Tibial nerve (tissue), 4 donors: ENCODE measurements around the gene BBS12. TPM values are rescaled to one million over a fixed set of nuclear protein-coding genes. Genes with fewer than 3 reads are reported as not detected.

Source experiments
- DNase-seq, 2 donors: peaks; one replicate each; pipeline ENCODE4 v3.0.0-alpha.2; 2019; ENCODE audit warnings: low spot score in 2 of 2
- H3K27ac ChIP-seq, 4 donors: fragments of 200-600 bp; sonication (generic) in 3 of 4; one replicate each; pipeline ENCODE4 v1.5.1; 2017 to 2019; ENCODE audit warnings: mild to moderate bottlenecking in 1 of 4
- H3K27me3 ChIP-seq, 2 donors: fragments of 200-600 bp; sonication (generic) in 1 of 2; one replicate each; pipeline versions ENCODE4 v1.5.1 to v1.6.0; 2017 to 2019
- H3K36me3 ChIP-seq, 3 donors: fragments of 200-600 bp; sonication (generic); one replicate each; pipeline ENCODE4 v1.5.1; 2018 to 2019
- H3K4me1 ChIP-seq, 4 donors: fragments of 200-600 bp; sonication (generic) in 3 of 4; one replicate each; pipeline ENCODE4 v1.5.1; 2017 to 2019
- H3K4me3 ChIP-seq, 4 donors: fragments of 200-600 bp; sonication (generic) in 3 of 4; one replicate each; pipeline ENCODE4 v1.5.1; 2017 to 2019; ENCODE audit warnings: mild to moderate bottlenecking in 1 of 4, moderate library complexity in 1 of 4
- H3K9me3 ChIP-seq, 4 donors: fragments of 200-600 bp; sonication (generic) in 3 of 4; one replicate each; pipeline ENCODE4 v1.5.1; 2017 to 2019
- EP300 ChIP-seq, 2 donors: sonication (generic); formaldehyde crosslinking; IDR thresholded peaks; one replicate each; pipeline ENCODE4 v1.6.1; 2017; ENCODE audit warnings: antibody characterized with exemption in 2 of 2, mild to moderate bottlenecking in 1 of 2
- POLR2A ChIP-seq, 2 donors: fragments of 450-650 bp; IDR thresholded peaks; one replicate each; pipeline ENCODE4 v1.6.1; 2017; ENCODE audit warnings: antibody characterized with exemption in 2 of 2, mild to moderate bottlenecking in 2 of 2, moderate library complexity in 2 of 2
- total RNA-seq, 4 donors: library from RNA; depleted of rRNA; stranded (reverse); fragments of >200 nt; gene quantifications; one replicate each; pipeline ENCODE4 v1.1.0, GENCODE V29; 2016
- TF ChIP-seq, protein P1 (sequence below), 5 experiments: fragments of 200-600 bp in 3 of 5; fragments of 450-650 bp in 2 of 5; sonication (generic) in 3 of 5; IDR thresholded peaks; one replicate each; pipeline ENCODE4 v1.5.1; 2016 to 2019; ENCODE audit warnings: antibody characterized with exemption in 5 of 5, mild to moderate bottlenecking in 3 of 5, moderate library complexity in 2 of 5

Gene BBS12
- total RNA-seq, 4 donors from 2014 or later: 2.9 to 6.7 (median 5.3) TPM

GRCh38 chr4:122793811-122794210 is 61.3 kb downstream of the BBS12 start:
- Histone ChIP-seq H3K27ac (no peak overlapping the region), H3K27me3 (no peaks in the 10 kb centered on the region), H3K36me3 (no peaks in the 10 kb centered on the region), H3K4me3 (no peak overlapping the region), H3K4me1 (peaks cover 0 to 22% (median 3%) of the 10 kb centered on the region in 4 donors), H3K9me3 (no peaks in the 10 kb centered on the region)
- no peak for TF ChIP-seq POLR2A (IDR thresholded peaks at IDR 0.05)
- no peak for TF ChIP-seq EP300 (IDR thresholded peaks at IDR 0.05)
- TF ChIP-seq, protein P1, sequence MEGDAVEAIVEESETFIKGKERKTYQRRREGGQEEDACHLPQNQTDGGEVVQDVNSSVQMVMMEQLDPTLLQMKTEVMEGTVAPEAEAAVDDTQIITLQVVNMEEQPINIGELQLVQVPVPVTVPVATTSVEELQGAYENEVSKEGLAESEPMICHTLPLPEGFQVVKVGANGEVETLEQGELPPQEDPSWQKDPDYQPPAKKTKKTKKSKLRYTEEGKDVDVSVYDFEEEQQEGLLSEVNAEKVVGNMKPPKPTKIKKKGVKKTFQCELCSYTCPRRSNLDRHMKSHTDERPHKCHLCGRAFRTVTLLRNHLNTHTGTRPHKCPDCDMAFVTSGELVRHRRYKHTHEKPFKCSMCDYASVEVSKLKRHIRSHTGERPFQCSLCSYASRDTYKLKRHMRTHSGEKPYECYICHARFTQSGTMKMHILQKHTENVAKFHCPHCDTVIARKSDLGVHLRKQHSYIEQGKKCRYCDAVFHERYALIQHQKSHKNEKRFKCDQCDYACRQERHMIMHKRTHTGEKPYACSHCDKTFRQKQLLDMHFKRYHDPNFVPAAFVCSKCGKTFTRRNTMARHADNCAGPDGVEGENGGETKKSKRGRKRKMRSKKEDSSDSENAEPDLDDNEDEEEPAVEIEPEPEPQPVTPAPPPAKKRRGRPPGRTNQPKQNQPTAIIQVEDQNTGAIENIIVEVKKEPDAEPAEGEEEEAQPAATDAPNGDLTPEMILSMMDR (IDR thresholded peaks at IDR 0.05): no peak
- DNase-seq: no peak

Other genes starting within 250 kb of the BBS12 start
- not detected for gene IL21, start 111.6 kb upstream of the BBS12 start, total RNA-seq
- 10 to 100 TPM; 19.0 to 32.8 (median 24.6) TPM for gene FGF2, start 94.1 kb downstream of the BBS12 start, total RNA-seq
- 10 to 100 TPM in 2 of 4 donors, 1 to 10 TPM in 2; 8.7 to 20.1 (median 11.0) TPM for gene NUDT6, start 189.9 kb downstream of the BBS12 start, total RNA-seq